ENCODE measurements around the gene BABAM2.

The BABAM2 gene

DNA sequence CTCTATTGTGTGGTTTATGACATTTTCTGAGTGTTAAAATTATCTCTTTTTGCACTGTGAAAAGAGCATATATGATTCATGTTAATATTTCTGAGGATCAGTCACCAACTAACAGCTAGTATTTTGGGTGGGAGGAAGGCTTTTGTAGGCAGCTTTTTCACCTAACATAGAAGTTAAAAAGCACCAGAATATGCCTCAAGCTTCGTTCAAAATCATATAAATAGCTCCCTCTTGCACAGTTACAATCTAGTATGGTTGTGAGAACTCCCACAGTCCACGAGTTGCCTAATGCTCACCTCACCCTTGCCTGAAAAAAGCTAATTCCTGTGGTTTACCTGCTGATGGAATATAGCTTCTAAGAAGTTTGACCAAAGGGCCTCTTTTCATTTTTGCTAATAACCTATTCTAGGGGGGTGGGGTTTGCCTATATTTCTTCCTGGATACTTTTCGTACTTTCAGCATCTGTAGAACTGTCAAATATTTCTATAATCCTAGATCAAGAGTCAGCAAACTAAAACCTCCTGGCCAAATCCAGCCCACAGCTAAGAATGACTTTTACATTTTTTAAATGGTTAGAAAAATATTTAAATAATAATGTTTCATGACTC is 335.0 kb downstream of the BABAM2 start:
- Histone ChIP-seq H3K36me3 (replicated peaks) (no peaks in the 10 kb centered on the region), H3K27me3 (ENCODE audit: low read depth) (no peaks in the 10 kb centered on the region), H3K4me3 (no peak overlapping the region), H3K4me1 (no peaks in the 10 kb centered on the region), H3K9me3 (no peaks in the 10 kb centered on the region)
- in situ Hi-C loops (cut with MboI; ENCODE audit: low sequenced_read_pairs) = no loop called here
- DNase-seq (ENCODE audit: low spot score in 2 of 2) = no peak

DNA sequence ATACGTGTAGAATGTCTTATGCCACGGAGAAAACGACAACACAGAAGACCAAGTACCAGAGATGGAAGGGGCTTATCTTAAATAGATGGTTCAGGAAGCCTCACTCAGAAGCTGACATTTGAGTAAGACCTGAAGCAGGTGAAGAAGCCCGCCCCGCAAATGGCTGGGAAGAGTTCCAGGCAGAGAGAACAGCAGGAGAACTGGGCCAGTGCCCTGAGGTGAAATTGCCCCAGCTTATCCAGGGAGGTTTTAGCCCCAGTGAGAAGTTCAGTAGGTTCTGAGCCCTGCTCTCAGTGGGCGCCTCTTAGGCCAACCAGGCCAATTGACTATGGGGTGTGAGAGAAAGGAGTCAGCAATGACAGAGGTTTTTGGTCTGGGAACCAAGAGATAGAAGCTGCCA is 336.0 kb downstream of the BABAM2 start:
- H3K36me3 ChIP-seq (replicated peaks) = no peaks in the 10 kb centered on the region
- no peak for DNase-seq (ENCODE audit: low spot score in 2 of 2)
- H3K4me1 ChIP-seq = no peaks in the 10 kb centered on the region
- in situ Hi-C loops (cut with MboI; ENCODE audit: low sequenced_read_pairs) = no loop called here
- H3K4me3 ChIP-seq = no peak overlapping the region
- no peaks in the 10 kb centered on the region for H3K27me3 ChIP-seq (ENCODE audit: low read depth)
- no peaks in the 10 kb centered on the region for H3K9me3 ChIP-seq

DNA sequence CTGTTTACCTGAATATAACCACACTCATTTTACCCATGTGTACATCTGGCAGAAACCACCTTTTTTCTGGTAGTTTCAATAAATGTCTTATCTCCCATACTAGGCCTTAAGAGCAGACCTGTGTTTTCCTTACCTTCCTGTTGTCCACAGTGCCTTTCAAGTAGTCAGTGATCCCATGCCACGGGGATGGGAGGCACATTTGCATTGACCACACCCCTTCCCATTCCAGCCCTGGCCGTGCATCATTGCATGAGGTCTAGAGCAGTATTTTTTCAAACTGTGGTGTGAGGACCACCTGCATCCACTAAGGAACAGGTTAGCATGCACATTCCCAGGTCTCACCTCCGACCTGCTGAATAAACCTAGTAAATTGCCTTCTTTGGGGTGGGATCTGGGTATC is 337.0 kb downstream of the BABAM2 start:
- DNase-seq (ENCODE audit: low spot score in 2 of 2) = no peak
- H3K9me3 ChIP-seq = no peaks in the 10 kb centered on the region
- in situ Hi-C loops (cut with MboI; ENCODE audit: low sequenced_read_pairs) = no loop called here

DNA sequence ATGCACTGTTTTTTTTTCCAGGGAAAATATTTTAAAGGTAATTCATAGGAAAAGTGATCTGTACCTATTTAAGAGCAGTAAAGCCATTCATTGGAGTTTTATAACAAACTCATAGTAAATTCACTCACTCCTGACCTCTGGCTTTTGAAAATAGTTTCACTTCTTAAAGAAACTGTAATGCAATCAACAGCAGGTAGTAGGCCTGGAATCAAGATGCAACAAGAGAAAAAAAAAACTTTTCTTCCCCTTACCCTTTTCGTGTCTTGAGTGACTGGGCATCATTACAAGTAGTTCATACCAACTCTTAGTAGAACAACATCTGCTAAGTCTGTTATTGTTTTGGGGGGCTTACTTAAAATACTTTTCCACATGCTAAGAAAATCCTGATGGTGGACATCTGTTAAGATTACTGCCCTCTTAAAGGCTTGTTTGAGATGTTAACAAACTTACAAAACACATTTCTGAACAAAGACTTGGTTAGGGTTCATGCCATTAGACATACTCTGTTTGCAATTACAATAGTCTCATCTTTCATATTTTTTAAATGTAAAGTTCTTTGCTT is 338.0 kb downstream of the BABAM2 start:
- Histone ChIP-seq H3K9me3 (no peaks in the 10 kb centered on the region), H3K4me3 (no peak overlapping the region), H3K36me3 (replicated peaks) (no peaks in the 10 kb centered on the region), H3K4me1 (no peaks in the 10 kb centered on the region), H3K27me3 (ENCODE audit: low read depth) (no peaks in the 10 kb centered on the region)
- in situ Hi-C loops (cut with MboI; ENCODE audit: low sequenced_read_pairs) = no loop called here
- DNase-seq (ENCODE audit: low spot score in 2 of 2) = no peak

More for the DNA sequence above, 337.0 kb downstream of the BABAM2 start:
- Histone ChIP-seq H3K36me3 (replicated peaks) (no peaks in the 10 kb centered on the region), H3K4me3 (no peak overlapping the region), H3K4me1 (no peaks in the 10 kb centered on the region), H3K27me3 (ENCODE audit: low read depth) (no peaks in the 10 kb centered on the region)

DNA sequence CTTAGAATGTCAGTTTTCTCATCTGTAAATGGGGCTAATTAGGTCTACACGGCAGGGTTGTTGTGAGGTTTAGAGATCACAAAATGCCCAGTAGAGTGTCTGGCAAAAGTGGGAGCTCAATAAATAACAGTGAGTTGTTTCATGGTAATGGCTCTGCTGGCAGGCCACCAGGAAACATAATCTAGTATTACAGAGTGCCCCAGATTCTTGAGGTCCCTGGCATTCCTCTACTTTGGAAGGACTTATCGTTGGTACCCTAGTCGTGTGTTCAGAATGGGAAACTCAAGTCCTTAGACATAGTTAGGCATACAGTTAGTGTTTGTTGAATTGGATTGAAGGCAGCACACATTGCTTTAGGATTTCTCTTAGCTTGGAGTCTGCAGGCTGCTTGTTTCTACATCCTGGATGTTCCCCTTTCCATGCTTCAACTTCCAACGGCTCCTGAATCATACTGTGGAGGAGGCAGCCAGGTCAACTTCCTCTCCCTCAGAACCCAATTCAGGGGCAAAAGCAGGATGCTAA is 340.6 kb downstream of the BABAM2 start:
- Histone ChIP-seq H3K36me3 (replicated peaks) (no peaks in the 10 kb centered on the region), H3K9me3 (no peaks in the 10 kb centered on the region), H3K27me3 (ENCODE audit: low read depth) (no peaks in the 10 kb centered on the region), H3K4me1 (no peaks in the 10 kb centered on the region), H3K4me3 (no peak overlapping the region)
- DNase-seq (ENCODE audit: low spot score in 2 of 2) = no peak
- in situ Hi-C loops (cut with MboI; ENCODE audit: low sequenced_read_pairs) = no loop called here

DNA sequence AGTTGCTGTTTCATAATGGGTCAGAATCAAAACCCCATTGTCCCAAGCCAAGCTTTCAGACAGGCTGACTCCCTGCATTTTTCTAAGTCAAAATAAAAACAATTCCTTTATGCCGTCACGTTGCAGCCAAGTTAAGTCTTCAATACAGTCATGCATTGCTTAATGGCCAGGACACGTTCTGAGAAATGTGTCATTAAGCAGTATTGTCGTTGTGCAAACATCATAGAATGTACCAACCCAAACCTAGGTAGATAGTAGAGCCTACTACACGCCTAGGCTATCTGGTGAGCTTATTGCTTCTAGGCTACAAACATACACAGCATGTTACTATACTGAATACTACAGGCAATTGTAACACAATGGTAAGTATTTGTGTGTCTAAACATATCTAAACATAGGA is 341.8 kb downstream of the BABAM2 start:
- H3K4me3 ChIP-seq = no peak overlapping the region
- in situ Hi-C loops (cut with MboI; ENCODE audit: low sequenced_read_pairs) = no loop called here
- H3K4me1 ChIP-seq = no peaks in the 10 kb centered on the region
- DNase-seq (ENCODE audit: low spot score in 2 of 2) = no peak
- H3K9me3 ChIP-seq = no peaks in the 10 kb centered on the region
- no peaks in the 10 kb centered on the region for H3K27me3 ChIP-seq (ENCODE audit: low read depth)
- H3K36me3 ChIP-seq (replicated peaks) = no peaks in the 10 kb centered on the region

DNA sequence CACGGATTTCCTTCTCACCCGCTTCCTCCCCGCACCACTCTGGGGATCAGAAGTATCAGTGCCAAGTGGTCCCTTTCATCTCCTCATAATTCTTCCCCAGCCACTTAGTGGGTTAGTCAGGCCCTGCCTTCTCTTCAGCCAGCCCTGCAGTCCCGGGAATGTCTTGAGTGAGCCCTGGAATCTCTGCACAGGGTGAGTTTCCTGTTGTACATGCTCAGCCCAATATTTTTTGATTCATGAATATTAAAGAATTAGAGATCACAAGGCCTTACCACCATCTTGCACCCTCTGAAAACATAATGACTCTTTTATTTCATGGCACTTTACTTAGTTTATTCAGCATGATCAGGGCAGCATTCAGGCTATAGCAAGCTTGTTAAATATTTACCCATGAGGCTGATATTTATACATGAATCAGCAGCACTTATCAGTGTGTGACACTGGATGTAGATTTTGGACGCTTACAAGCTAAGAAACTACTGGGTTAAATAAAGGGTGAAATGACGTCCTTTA is 342.7 kb downstream of the BABAM2 start:
- in situ Hi-C loops (cut with MboI; ENCODE audit: low sequenced_read_pairs) = no loop called here
- H3K27me3 ChIP-seq (ENCODE audit: low read depth) = no peaks in the 10 kb centered on the region
- no peaks in the 10 kb centered on the region for H3K4me1 ChIP-seq
- H3K36me3 ChIP-seq (replicated peaks) = no peaks in the 10 kb centered on the region
- no peaks in the 10 kb centered on the region for H3K9me3 ChIP-seq
- H3K4me3 ChIP-seq = no peak overlapping the region
- no peak for DNase-seq (ENCODE audit: low spot score in 2 of 2)

DNA sequence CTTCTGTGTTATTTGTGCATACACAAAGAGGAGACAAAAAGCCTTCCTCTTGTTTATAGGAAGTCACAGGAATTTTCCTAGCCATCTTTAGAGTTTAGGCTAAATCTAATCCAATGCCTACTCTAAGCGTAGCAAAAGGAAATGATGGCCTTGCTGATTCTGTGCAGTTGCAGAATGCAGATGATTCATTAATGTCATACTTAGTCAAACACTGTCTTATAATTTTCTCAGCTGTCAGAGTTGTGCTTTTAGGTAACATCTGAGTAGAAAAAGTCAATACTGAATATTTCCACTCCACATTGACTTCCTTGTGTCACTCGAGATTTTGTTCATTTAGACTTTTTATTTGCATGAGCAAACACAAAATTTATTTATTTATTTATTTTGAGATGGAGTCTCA is 344.3 kb downstream of the BABAM2 start:
- no peaks in the 10 kb centered on the region for H3K4me1 ChIP-seq
- in situ Hi-C loops (cut with MboI; ENCODE audit: low sequenced_read_pairs) = no loop called here

DNA sequence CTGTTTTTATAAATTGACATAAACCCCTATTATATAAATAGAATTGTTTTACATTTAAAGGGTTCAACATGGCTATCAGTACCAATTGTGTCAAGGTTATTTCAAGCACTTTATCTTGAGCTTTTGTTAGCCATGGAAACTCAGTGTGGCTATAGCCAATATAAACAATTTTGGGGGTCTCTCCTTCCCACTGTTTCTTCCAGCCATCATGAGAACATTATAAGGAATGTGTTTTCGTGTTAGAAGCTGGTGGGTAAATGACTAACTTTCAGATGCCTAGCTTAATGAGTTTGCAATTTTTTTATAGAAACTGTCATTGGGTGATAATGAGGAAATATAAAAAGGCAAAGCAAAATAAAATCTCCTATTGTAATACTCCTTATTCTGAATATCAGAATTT is 348.7 kb downstream of the BABAM2 start:
- Histone ChIP-seq H3K4me1 (no peaks in the 10 kb centered on the region), H3K4me3 (no peak overlapping the region), H3K9me3 (no peaks in the 10 kb centered on the region), H3K27me3 (ENCODE audit: low read depth) (no peaks in the 10 kb centered on the region), H3K36me3 (replicated peaks) (no peaks in the 10 kb centered on the region)
- in situ Hi-C loops (cut with MboI; ENCODE audit: low sequenced_read_pairs) = no loop called here
- DNase-seq (ENCODE audit: low spot score in 2 of 2) = no peak

More for the DNA sequence above, 344.3 kb downstream of the BABAM2 start:
- H3K36me3 ChIP-seq (replicated peaks) = no peaks in the 10 kb centered on the region
- H3K27me3 ChIP-seq (ENCODE audit: low read depth) = no peaks in the 10 kb centered on the region
- H3K4me3 ChIP-seq = no peak overlapping the region
- DNase-seq (ENCODE audit: low spot score in 2 of 2) = no peak
- H3K9me3 ChIP-seq = no peaks in the 10 kb centered on the region

DNA sequence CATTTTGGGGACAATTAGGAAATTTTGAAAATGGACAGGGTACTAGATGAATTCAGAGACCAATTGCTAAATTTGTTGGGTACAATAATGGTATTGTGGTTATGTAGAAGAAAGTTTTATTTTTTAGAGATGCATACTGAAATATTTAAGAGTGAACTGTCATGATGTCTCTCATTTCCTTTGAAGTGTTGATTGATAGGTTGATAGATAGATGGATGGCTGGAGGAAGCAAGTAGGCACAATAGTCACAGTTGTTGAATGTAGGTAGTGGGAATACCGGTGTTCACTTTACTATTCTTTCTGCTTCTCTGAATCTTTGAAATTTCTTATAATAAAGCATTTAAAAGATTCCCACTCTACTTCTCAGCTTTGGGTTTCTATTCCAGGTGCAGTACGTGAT is 350.4 kb downstream of the BABAM2 start:
- H3K36me3 ChIP-seq (replicated peaks) = no peaks in the 10 kb centered on the region

DNA sequence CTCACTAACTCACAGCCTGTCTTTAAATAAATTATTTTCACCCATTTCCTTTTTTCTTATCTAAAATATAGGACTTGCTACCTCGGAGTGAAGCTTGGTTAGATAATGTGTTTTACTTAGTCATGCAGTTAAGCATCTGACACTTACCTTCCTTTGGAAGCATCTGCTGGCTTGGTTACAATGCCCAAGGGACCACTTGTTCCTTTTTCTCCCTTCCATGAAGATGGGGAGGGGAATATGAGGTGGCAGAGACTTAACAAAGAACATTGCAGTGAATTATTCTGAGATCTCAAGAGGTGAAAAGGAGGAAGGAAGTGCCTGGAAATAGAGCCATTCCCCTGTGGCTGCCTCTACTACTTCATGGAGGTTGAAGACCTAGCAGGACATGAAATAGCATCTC is 356.8 kb downstream of the BABAM2 start:
- H3K4me3 ChIP-seq = no peak overlapping the region
- H3K4me1 ChIP-seq = peaks cover 2% of the 10 kb centered on the region
- no peaks in the 10 kb centered on the region for H3K36me3 ChIP-seq (replicated peaks)
- no peaks in the 10 kb centered on the region for H3K27me3 ChIP-seq (ENCODE audit: low read depth)
- H3K9me3 ChIP-seq = no peaks in the 10 kb centered on the region
- in situ Hi-C loops (cut with MboI; ENCODE audit: low sequenced_read_pairs) = no loop called here
- no peak for DNase-seq (ENCODE audit: low spot score in 2 of 2)

More for the DNA sequence above, 350.4 kb downstream of the BABAM2 start:
- in situ Hi-C loops (cut with MboI; ENCODE audit: low sequenced_read_pairs) = no loop called here
- H3K9me3 ChIP-seq = no peaks in the 10 kb centered on the region
- H3K27me3 ChIP-seq (ENCODE audit: low read depth) = no peaks in the 10 kb centered on the region
- no peak overlapping the region for H3K4me3 ChIP-seq
- DNase-seq (ENCODE audit: low spot score in 2 of 2) = no peak
- no peaks in the 10 kb centered on the region for H3K4me1 ChIP-seq

DNA sequence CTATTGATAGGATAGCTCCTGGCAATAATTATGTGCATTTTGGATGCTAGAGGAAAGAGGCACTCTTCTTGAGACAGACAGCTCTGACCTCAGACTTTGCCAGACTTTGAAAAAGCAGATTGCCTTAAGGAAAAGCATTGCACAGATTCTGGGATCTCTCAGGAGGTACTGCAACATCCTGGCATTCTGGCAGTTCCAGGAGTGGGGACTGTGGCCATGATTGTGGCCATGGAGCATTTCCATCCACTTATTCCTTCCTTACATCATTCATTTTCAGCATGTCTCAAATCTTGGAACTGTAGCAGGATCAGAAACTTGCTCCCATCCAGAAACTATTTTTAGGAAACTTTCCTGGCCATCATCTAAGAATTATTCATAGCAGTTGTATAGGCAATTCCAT is 357.2 kb downstream of the BABAM2 start:
- no peak for DNase-seq (ENCODE audit: low spot score in 2 of 2)
- in situ Hi-C loops (cut with MboI; ENCODE audit: low sequenced_read_pairs) = no loop called here
- peaks cover 6% of the 10 kb centered on the region for H3K4me1 ChIP-seq
- no peak overlapping the region for H3K4me3 ChIP-seq
- H3K27me3 ChIP-seq (ENCODE audit: low read depth) = no peaks in the 10 kb centered on the region
- no peaks in the 10 kb centered on the region for H3K9me3 ChIP-seq
- no peaks in the 10 kb centered on the region for H3K36me3 ChIP-seq (replicated peaks)

DNA sequence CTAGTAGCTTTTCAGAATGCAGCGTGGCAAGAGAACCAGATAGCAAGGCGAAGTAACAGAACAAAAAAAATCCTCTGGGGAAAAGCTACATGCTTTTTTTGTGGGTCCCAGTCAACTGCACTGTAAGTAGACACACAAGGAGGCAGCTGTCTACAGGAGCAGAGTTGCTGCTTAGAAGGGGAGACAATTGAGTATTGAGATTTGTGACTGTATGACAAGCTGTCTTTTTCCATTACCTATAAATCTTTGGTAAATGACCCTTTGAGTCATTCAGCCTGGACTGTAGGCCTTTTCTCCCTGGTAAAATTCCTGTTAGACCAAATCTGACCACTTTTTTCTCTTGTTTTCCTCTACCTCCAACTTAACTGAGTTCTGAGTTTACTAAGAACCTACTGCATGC is 358.0 kb downstream of the BABAM2 start:
- Histone ChIP-seq H3K4me1 (peaks cover 8% of the 10 kb centered on the region), H3K4me3 (no peak overlapping the region)

DNA sequence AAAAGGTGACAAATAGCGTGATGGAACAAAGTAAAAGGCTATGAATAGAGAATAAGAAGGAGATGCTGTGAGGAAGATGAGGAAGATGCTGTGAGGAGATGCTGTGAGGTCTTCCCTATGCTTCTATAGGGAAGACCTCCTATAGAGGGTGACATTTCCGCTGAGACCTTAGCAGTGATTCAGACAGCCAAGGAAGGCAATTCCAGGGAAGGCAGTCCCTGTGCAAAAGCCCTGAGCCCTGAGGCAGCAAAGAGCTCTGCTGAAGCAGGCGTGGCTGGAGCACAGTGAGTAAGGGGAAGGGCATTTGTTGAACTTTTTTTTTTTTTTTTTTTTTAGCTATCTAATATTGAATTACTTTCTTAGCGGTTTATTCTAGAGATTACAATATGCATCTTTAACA is 359.5 kb downstream of the BABAM2 start:
- in situ Hi-C loops (cut with MboI; ENCODE audit: low sequenced_read_pairs) = no loop called here
- no peak for DNase-seq (ENCODE audit: low spot score in 2 of 2)
- no peaks in the 10 kb centered on the region for H3K27me3 ChIP-seq (ENCODE audit: low read depth)
- no peak overlapping the region for H3K4me3 ChIP-seq
- no peaks in the 10 kb centered on the region for H3K9me3 ChIP-seq
- H3K4me1 ChIP-seq = peaks cover 8% of the 10 kb centered on the region
- no peaks in the 10 kb centered on the region for H3K36me3 ChIP-seq (replicated peaks)

More for the DNA sequence above, 358.0 kb downstream of the BABAM2 start:
- Histone ChIP-seq H3K27me3 (ENCODE audit: low read depth) (no peaks in the 10 kb centered on the region), H3K36me3 (replicated peaks) (no peaks in the 10 kb centered on the region), H3K9me3 (no peaks in the 10 kb centered on the region)
- no peak for DNase-seq (ENCODE audit: low spot score in 2 of 2)
- in situ Hi-C loops (cut with MboI; ENCODE audit: low sequenced_read_pairs) = no loop called here
